Muscle of leg (tissue), 11 donors: ENCODE results near the gene RAB43. TPM values are rescaled to one million over a fixed set of nuclear protein-coding genes. Genes with fewer than 3 reads are reported as not detected.
A peak's percentile ranks its signal among the peaks of the same experiment; 100 is the strongest.

Experiments
- DNase-seq: peaks from one replicate; pipeline ENCODE4 v3.0.0; 2013
- H3K27ac ChIP-seq: one replicate; pipeline ENCODE4 v1.5.1; 2013; ENCODE audit warnings: mild to moderate bottlenecking, low read length, control low read depth
- H3K27me3 ChIP-seq: one replicate; pipeline ENCODE4 v1.6.1; 2013; ENCODE audit warnings: low read length; ENCODE audit not compliant: control insufficient read depth, insufficient read depth
- H3K36me3 ChIP-seq: one replicate; pipeline ENCODE4 v1.6.1; 2013; ENCODE audit warnings: low read length; ENCODE audit not compliant: control insufficient read depth, insufficient read depth
- H3K4me1 ChIP-seq: one replicate; pipeline ENCODE4 v1.6.1; 2013; ENCODE audit warnings: low read length; ENCODE audit not compliant: control insufficient read depth, insufficient read depth
- H3K4me3 ChIP-seq: one replicate; pipeline ENCODE4 v1.5.1; 2013; ENCODE audit warnings: low read length, control low read depth
- H3K9me3 ChIP-seq: replicated peaks from 2 replicates; pipeline ENCODE4 v1.6.1; 2013; ENCODE audit warnings: low read depth, low read length; ENCODE audit not compliant: control insufficient read depth
- WGBS: methylation state at CpG from one replicate; pipeline ENCODE4 v1.1.5; 2013; ENCODE audit warnings: missing lambda C conversion rate; ENCODE audit not compliant: insufficient coverage; 5-methylcytosine and 5-hydroxymethylcytosine counted together
- polyA plus RNA-seq, 8 donors: library from polyadenylated mRNA; unstranded; fragments of 120-200 nt; gene quantifications; one replicate each; pipeline versions ENCODE4 v1.2.1 to v1.2.3, GENCODE V29; 2013; ENCODE audit warnings: inconsistent platforms in 1 of 8, low replicate concordance in 1 of 8; ENCODE audit not compliant: insufficient read length in 8 of 8, insufficient read depth in 1 of 8
- total RNA-seq: library from RNA; stranded (reverse); fragments of 120-200 nt; gene quantifications from one replicate; pipeline ENCODE4 v1.2.4, GENCODE V29; 2013

RAB43 gene
- total and polyA plus RNA-seq, 9 donors = 1.6 to 4.2 (median 2.7) TPM

GRCh38 chr3:129122412-129123011 lies 908 bp upstream of the RAB43 start:
- Histone ChIP-seq H3K36me3 (peaks cover 20% of the 10 kb centered on the region), H3K27ac (peak overlapping the region; percentile 96), H3K4me3 (peak overlapping the region; percentile 57), H3K4me1 (peaks cover 21% of the 10 kb centered on the region), H3K9me3 (no peaks in the 10 kb centered on the region), H3K27me3 (no peaks in the 10 kb centered on the region)
- 16% methylated on average over 18 of the region's 18 CpGs for WGBS
- DNase-seq = peak; percentile 79

- DNase-seq = no peak
- Histone ChIP-seq H3K4me3 (peak overlapping the region; percentile 57), H3K9me3 (no peaks in the 10 kb centered on the region), H3K36me3 (peaks cover 12% of the 10 kb centered on the region), H3K4me1 (peaks cover 21% of the 10 kb centered on the region), H3K27me3 (no peaks in the 10 kb centered on the region), H3K27ac (peak overlapping the region; percentile 96)
- under 1% methylated on average over 55 of the region's 80 CpGs for WGBS
These were observed 400 bp downstream of the RAB43 start for GRCh38 chr3:129121016-129121791.

- peak overlapping the region; percentile 57 for H3K4me3 ChIP-seq
- WGBS = 4% methylated on average over 13 of the region's 18 CpGs
- no peaks in the 10 kb centered on the region for H3K27me3 ChIP-seq
- H3K9me3 ChIP-seq = no peaks in the 10 kb centered on the region
- peaks cover 7% of the 10 kb centered on the region for H3K36me3 ChIP-seq
- H3K27ac ChIP-seq = peak overlapping the region; percentile 96
- peaks cover 21% of the 10 kb centered on the region for H3K4me1 ChIP-seq
- DNase-seq = peak; percentile 95
These were observed 1.2 kb downstream of the RAB43 start for GRCh38 chr3:129120254-129121004.

GRCh38 chr3:129119365-129120100 lies 2.1 kb downstream of the RAB43 start:
- H3K27ac ChIP-seq = no peak overlapping the region
- 49% methylated on average over 8 of the region's 13 CpGs for WGBS

GRCh38 chr3:129118745-129119144 lies 2.9 kb downstream of the RAB43 start:
- no peak for DNase-seq
- no peak overlapping the region for H3K27ac ChIP-seq
- H3K4me3 ChIP-seq = no peak overlapping the region
- H3K27me3 ChIP-seq = no peaks in the 10 kb centered on the region
- H3K36me3 ChIP-seq = peaks cover 9% of the 10 kb centered on the region
- H3K4me1 ChIP-seq = peaks cover 21% of the 10 kb centered on the region
- WGBS = 67% methylated on average over 3 of the region's 5 CpGs
- H3K9me3 ChIP-seq = no peaks in the 10 kb centered on the region

More at GRCh38 chr3:129119365-129120100, 2.1 kb downstream of the RAB43 start:
- DNase-seq = no peak
- Histone ChIP-seq H3K9me3 (no peaks in the 10 kb centered on the region), H3K36me3 (peaks cover 7% of the 10 kb centered on the region), H3K27me3 (no peaks in the 10 kb centered on the region), H3K4me3 (peak overlapping the region; percentile 57), H3K4me1 (peaks cover 21% of the 10 kb centered on the region)

GRCh38 chr3:129117134-129117533 lies 4.5 kb downstream of the RAB43 start:
- no peak for DNase-seq
- no peak overlapping the region for H3K27ac ChIP-seq

GRCh38 chr3:129116482-129116946 lies 5.1 kb downstream of the RAB43 start:
- Histone ChIP-seq H3K4me1 (peaks cover 17% of the 10 kb centered on the region), H3K4me3 (no peak overlapping the region), H3K9me3 (no peaks in the 10 kb centered on the region), H3K27ac (no peak overlapping the region), H3K27me3 (no peaks in the 10 kb centered on the region), H3K36me3 (peaks cover 15% of the 10 kb centered on the region)
- no peak for DNase-seq
- WGBS = 49% methylated on average over 4 of the region's 5 CpGs

More at GRCh38 chr3:129117134-129117533, 4.5 kb downstream of the RAB43 start:
- no peak overlapping the region for H3K4me3 ChIP-seq
- H3K36me3 ChIP-seq = peaks cover 15% of the 10 kb centered on the region
- peaks cover 17% of the 10 kb centered on the region for H3K4me1 ChIP-seq
- no peaks in the 10 kb centered on the region for H3K27me3 ChIP-seq
- H3K9me3 ChIP-seq = no peaks in the 10 kb centered on the region

- WGBS = 100% methylated on average over 3 of the region's 6 CpGs
- H3K27ac ChIP-seq = no peak overlapping the region
These were observed 7.1 kb downstream of the RAB43 start for GRCh38 chr3:129114455-129114854.

GRCh38 chr3:129112308-129113052 lies 9.1 kb downstream of the RAB43 start:
- Histone ChIP-seq H3K4me3 (no peak overlapping the region), H3K36me3 (peaks cover 15% of the 10 kb centered on the region), H3K27me3 (no peaks in the 10 kb centered on the region), H3K27ac (no peak overlapping the region), H3K9me3 (no peaks in the 10 kb centered on the region), H3K4me1 (no peaks in the 10 kb centered on the region)
- DNase-seq = no peak
- WGBS = 75% methylated on average over 2 of the region's 3 CpGs

More at GRCh38 chr3:129114455-129114854, 7.1 kb downstream of the RAB43 start:
- Histone ChIP-seq H3K9me3 (no peaks in the 10 kb centered on the region), H3K4me3 (no peak overlapping the region), H3K36me3 (peaks cover 15% of the 10 kb centered on the region), H3K27me3 (no peaks in the 10 kb centered on the region), H3K4me1 (peaks cover 4% of the 10 kb centered on the region)
- DNase-seq = no peak
